T47D (cell line): ENCODE measurements around the gene KRT39.
"Not testable (repeated sequence)": the region's sequence is repeated elsewhere in the genome, so short reads cannot be mapped to it uniquely, and the experiment has no call there.

Experiments used
- DNase-seq, 2 experiments: peaks; one replicate each; pipeline versions ENCODE4 v3.0.0 to v3.0.0-alpha.2; 2011 to 2012; ENCODE audit warnings: low read depth in 1 of 2, low spot score in 1 of 2
- JUND ChIP-seq: IDR thresholded peaks from 2 replicates; pipeline ENCODE4 v1.6.1; 2012; ENCODE audit warnings: low read depth
- in situ Hi-C: cut with HindIII; loops from 2 replicates; pipeline ENCODE4 v1.10.0; 2016; ENCODE audit warnings: low sequenced_read_pairs, low pct_unique_long_range_greater_than_20kb

Gene KRT39

DNA sequence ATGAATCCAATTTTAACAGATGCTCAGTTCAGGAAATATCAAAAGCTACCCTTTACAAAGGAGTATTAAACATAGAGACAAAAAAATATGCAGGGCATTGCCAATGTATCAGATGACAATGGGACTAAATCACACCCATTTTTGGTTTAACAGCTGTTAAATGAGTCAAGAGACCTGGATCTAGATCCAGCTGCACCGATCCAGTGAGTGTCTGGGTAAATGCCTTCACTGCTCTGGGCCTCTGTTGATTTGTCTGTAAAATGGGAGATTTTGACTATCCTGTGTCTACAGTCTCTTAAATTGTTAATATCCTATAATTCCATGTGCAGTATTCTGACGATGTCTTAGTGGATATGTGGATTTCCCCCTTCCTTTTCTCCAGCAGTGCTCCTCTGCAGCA, 45.7 kb downstream of the KRT39 start:
- TF ChIP-seq JUND = no peak
- in situ Hi-C loops = no loop called here
- DNase-seq = no peak

GRCh38 chr17:40917116-40917515, 49.6 kb downstream of the KRT39 start:
- DNase-seq, in situ Hi-C loops: not testable (repeated sequence)

DNA sequence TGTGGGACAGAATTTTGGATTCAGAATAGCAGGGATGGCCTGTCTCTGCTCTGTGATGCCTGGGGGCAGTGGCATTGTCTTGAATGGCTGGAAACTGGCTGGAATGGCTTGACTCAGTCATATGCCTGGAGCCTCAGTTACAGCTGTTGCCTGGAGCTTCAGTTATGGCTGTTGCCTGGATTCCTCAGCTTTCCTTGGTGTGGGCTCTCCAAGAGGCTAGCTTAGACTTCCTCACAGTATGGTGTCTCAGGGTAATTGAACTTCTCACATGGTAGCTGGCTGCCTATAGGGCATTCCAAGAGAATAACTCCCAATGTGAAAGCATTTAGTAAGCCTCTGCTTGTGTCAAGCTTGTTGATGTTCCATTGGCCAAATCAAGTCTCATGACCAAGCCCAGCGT, 50.4 kb downstream of the KRT39 start:
- in situ Hi-C loops = no loop called here
- no peak for DNase-seq
- no peak for TF ChIP-seq JUND

DNA sequence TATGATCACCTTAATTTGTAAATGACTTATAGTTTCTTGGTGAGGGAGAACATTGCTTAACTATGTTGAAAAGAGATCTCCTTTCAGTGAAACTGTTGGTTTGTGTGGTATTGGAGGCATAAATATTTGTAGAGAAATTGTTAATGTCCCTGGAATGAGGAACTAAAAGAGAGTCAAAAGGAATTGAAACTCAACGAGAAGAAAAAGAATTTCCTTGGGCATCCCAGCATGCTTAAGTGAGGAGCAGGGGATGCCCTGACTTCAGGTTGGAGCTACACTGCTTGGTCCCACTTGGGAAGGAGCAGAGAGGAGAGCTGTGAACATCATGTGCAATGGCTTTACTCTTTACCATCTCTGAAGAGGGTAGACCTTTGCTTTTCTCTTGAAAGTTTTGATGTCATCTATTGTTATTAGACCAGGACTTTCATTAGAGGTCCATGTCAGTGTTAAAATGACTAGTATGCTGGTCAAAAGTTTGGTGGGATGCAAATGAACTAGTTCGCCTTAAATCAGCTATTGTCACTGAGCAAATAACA, 51.0 kb downstream of the KRT39 start:
- TF ChIP-seq JUND = no peak
- peak in 1 of 2 experiments; percentile 48 for DNase-seq
- in situ Hi-C loops = no loop called here

DNA sequence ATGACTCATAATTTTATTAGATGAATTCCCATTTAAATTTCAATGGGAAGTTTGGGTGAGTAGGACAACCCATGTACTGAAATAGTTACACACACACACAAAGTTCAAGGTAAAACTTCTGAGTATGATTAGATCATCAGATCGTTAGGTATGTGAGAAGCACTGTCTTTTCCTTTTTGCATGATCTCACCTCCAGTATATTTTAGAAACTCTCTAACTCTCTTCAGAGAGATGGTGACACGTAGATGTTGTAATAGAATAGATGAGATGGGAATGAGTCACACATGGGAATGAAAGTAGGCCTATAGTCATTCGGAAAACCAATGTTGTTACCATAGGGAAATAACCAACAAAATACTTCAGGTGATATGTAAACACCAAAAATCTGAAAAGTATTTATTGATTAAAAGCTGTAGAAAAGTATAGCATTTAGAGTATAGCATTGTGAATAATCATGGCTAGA, 51.5 kb downstream of the KRT39 start:
- in situ Hi-C loops = no loop called here
- DNase-seq = peak in 1 of 2 experiments; percentile 66
- peak; percentile 67; the same call in 1 of the 2 replicates for TF ChIP-seq JUND

DNA sequence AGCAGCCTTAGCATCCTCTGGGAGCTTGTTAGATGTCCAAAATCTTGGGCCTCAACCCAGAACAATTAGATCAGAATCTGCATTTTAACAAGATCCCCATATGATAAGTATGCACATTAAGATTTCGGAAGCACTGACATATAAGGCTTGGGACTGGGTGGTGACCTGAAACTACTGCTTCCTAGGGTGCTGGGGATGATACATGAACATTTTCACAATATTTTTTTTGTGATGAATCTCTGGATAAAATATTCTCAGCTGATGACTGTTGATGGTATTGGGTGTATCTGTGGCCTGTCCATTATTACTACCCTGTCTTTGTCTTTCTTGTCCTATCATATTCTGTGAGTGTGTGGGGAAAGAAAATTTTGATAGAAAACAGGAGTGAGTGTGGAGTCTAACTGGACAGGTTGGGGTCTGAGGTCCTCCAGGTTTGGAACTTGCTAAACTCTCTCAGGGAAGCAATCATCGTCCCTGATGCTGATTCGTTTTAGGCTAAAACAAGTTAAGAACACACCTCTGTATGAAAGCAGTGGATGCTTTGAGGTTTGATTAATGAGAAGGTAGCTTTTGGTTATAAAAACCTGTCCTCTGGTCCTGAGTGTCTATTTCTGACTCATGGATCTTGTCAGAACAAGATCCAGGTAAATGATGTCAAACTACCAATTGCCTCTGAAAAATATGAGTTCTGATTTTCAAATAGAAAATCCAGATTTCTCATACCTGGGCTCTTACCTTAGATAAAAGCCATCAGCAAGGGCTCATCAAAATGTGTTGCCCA, 52.5 kb downstream of the KRT39 start:
- in situ Hi-C loops = no loop called here
- DNase-seq = no peak
- TF ChIP-seq JUND = no peak

- in situ Hi-C loops = no loop called here
- no peak for DNase-seq
Measured at GRCh38 chr17:40912486-40913210, 54.1 kb downstream of the KRT39 start.

GRCh38 chr17:40910441-40910841, 56.3 kb downstream of the KRT39 start:
- TF ChIP-seq JUND = peak; percentile 99
- in situ Hi-C loops = no loop called here
- peak in 1 of 2 experiments; percentile 96 for DNase-seq

More at GRCh38 chr17:40912486-40913210, 54.1 kb downstream of the KRT39 start:
- no peak for TF ChIP-seq JUND

GRCh38 chr17:40909755-40910154, 57.0 kb downstream of the KRT39 start:
- no peak for TF ChIP-seq JUND
- in situ Hi-C loops = no loop called here
- DNase-seq = peak in 1 of 2 experiments; percentile 84

DNA sequence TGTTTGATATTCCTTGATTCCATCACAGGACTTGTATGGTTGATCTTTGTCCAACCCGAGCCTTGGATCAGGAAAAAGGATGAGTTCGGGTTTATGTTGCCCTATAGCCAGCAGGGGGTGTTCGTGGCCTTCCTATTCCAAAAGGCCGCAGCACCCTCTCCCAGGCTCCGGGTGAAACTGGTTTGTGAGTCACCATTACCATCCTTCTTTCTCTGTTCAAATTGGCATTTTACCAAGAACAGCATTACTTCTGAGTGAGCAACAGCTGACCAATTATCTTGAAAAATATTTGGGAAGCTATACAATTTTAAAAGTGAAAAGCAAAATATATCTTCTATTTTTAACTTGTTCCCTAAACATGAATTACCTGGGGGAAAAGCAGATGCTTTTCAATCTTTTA, 57.4 kb downstream of the KRT39 start:
- DNase-seq = peak; percentile 33 to 98
- TF ChIP-seq JUND = peak; percentile 79
- in situ Hi-C loops = no loop called here
